ENCODE measurements around the gene RASAL1.

DNA sequence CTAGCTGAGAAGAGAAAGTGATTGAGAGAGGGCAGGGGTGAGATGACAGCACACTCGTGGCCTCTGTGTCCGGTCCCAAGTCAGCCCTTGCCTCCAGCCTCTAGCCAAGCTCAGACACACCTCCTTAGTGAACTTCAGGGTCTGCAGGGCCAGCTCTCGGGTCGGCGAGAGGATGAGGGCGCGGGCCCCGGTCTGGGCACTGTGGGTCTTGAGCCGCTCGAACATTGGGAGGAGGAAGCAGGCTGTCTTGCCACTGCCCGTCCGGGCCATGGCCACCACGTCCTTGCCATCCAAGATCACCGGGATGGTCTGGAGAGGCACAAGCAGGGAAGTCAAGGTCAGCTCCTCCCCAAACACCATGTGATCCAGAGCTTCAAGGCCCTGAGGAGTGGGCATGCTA lies 43.5 kb upstream of the RASAL1 start:
- TF ChIP-seq CTCF (IDR thresholded peaks at IDR 0.05) (no peak), POLR2A (IDR thresholded peaks at IDR 0.05) (no peak)

Data from Peyer's patch (tissue), 4 donors.